Measurements from ENCODE around the gene FOXO1.

GRCh38 chr13:40509876-40510275, 156.6 kb downstream of the FOXO1 start:
- TF ChIP-seq CTCF (IDR thresholded peaks at IDR 0.05; ENCODE audit: insufficient read depth, low read depth, low read length) (no peak), EZH2 (IDR thresholded peaks at IDR 0.05; ENCODE audit: insufficient read depth, low read length) (no peak)

All from astrocyte (in vitro differentiated cells and primary cell).